ENCODE data around the gene SLC37A1. TPM values are rescaled to one million over a fixed set of nuclear protein-coding genes. Genes with fewer than 3 reads are reported as not detected.
"Not testable (repeated sequence)": the region's sequence is repeated elsewhere in the genome, so short reads cannot be mapped to it uniquely, and the experiment has no call there.

The SLC37A1 gene
- 6.5 TPM for polyA plus RNA-seq (2013, experiment 1 of 4)
- 6.4 TPM for polyA plus RNA-seq (2013, experiment 2 of 4)
- polyA plus RNA-seq (2013, experiment 3 of 4) = 4.0 TPM
- polyA plus RNA-seq (2013, experiment 4 of 4) = 5.3 TPM

GRCh38 chr21:42513151-42513984 lies at the start of gene SLC37A1:
SLC37A1 (plus strand) TSS chr21:42513852; CDS start chr21:42518455, 4,603 bp downstream.
- Histone ChIP-seq H3K9me3 (ENCODE audit: control insufficient read depth, low read length) (no peaks in the 10 kb centered on the region), H3K4me1 (ENCODE audit: control insufficient read depth, insufficient read depth, low read length) (peaks cover 32% of the 10 kb centered on the region), H3K36me3 (ENCODE audit: control insufficient read depth, insufficient read depth, low read length) (no peaks in the 10 kb centered on the region), H3K27me3 (ENCODE audit: control insufficient read depth, insufficient read depth, low read length, poor library complexity, severe bottlenecking) (peaks cover 27% of the 10 kb centered on the region), H3K4me3 (ENCODE audit: insufficient read depth, low read depth, low read length) (peak within 1 kb of the TSS; percentile 56), H3K27ac (ENCODE audit: insufficient read depth, low read depth, low read length, poor library complexity, severe bottlenecking) (no peak within 1 kb of the TSS)
- WGBS, 2 experiments = 11 to 12% methylated on average over 88 of the region's 88 CpGs

DNA sequence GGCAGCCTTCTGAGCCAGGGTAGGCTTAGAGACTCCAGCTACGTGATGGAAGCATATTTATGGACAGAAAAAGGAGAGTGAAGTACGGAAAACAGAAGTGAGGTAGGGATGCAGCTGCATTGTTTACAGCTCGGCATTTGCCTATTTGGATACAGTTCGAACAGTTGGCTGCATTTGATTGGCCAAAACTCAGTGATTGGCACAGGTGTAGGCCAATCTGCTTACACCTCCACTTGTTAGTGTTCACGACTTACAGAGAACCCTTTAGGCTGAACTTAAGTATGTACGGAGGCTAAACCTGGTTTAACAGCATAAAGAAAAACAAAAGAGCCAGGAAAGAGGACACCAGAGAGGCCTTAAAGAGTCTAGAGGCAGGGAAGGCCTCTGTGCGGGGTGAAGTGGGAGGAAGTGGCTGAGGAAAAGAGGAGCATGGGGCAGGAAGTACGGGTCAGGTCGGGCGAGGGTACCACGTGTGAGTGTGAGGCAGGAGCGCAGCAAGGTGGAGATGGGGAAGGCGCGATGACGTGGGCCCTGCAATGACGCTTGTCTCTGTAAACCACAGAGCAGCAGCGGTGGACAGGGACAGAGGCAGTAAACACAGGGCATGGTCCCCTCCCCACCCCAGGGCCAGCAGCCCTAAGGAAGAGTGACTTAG lies 49.7 kb upstream of the SLC37A1 start:
- H3K27me3 ChIP-seq (ENCODE audit: control insufficient read depth, insufficient read depth, low read length, poor library complexity, severe bottlenecking) = no peaks in the 10 kb centered on the region
- H3K4me1 ChIP-seq (ENCODE audit: control insufficient read depth, insufficient read depth, low read length) = peaks cover 17% of the 10 kb centered on the region
- no peak overlapping the region for H3K27ac ChIP-seq (ENCODE audit: insufficient read depth, low read depth, low read length, poor library complexity, severe bottlenecking)
- H3K36me3 ChIP-seq (ENCODE audit: control insufficient read depth, insufficient read depth, low read length) = no peaks in the 10 kb centered on the region
- 93 to 94% methylated on average over 17 of the region's 17 CpGs for WGBS, 2 experiments
- no peak overlapping the region for H3K4me3 ChIP-seq (ENCODE audit: insufficient read depth, low read depth, low read length)
- no peaks in the 10 kb centered on the region for H3K9me3 ChIP-seq (ENCODE audit: control insufficient read depth, low read length)

GRCh38 chr21:42465008-42465802 lies 48.4 kb upstream of the SLC37A1 start:
- Histone ChIP-seq H3K9me3 (ENCODE audit: control insufficient read depth, low read length) (no peaks in the 10 kb centered on the region), H3K36me3 (ENCODE audit: control insufficient read depth, insufficient read depth, low read length) (no peaks in the 10 kb centered on the region), H3K4me3 (ENCODE audit: insufficient read depth, low read depth, low read length) (no peak overlapping the region), H3K4me1 (ENCODE audit: control insufficient read depth, insufficient read depth, low read length) (peaks cover 19% of the 10 kb centered on the region), H3K27me3 (ENCODE audit: control insufficient read depth, insufficient read depth, low read length, poor library complexity, severe bottlenecking) (no peaks in the 10 kb centered on the region), H3K27ac (ENCODE audit: insufficient read depth, low read depth, low read length, poor library complexity, severe bottlenecking) (no peak overlapping the region)
- WGBS, 2 experiments = 76 to 79% methylated on average over 8 of the region's 8 CpGs

DNA sequence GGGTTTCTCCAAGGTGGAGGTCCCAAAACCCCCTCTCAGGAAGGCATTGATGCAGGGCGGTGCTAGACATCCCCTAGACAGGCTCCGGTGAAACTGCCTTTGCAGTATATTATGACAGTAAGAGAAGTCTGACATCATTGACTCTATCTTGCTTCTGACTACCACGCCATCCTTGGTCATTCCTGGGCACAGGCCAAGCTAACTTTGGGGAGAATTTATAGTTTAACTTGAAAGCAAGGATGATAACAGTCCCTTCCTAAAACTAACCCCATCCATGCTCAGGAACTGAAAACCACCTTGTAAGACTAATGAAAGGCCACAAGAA lies 47.9 kb upstream of the SLC37A1 start:
- Histone ChIP-seq H3K27me3 (ENCODE audit: control insufficient read depth, insufficient read depth, low read length, poor library complexity, severe bottlenecking) (no peaks in the 10 kb centered on the region), H3K36me3 (ENCODE audit: control insufficient read depth, insufficient read depth, low read length) (no peaks in the 10 kb centered on the region), H3K27ac (ENCODE audit: insufficient read depth, low read depth, low read length, poor library complexity, severe bottlenecking) (no peak overlapping the region), H3K4me1 (ENCODE audit: control insufficient read depth, insufficient read depth, low read length) (peaks cover 19% of the 10 kb centered on the region), H3K9me3 (ENCODE audit: control insufficient read depth, low read length) (no peaks in the 10 kb centered on the region), H3K4me3 (ENCODE audit: insufficient read depth, low read depth, low read length) (no peak overlapping the region)
- 95 to 99% methylated on average over 3 of the region's 3 CpGs for WGBS, 2 experiments

DNA sequence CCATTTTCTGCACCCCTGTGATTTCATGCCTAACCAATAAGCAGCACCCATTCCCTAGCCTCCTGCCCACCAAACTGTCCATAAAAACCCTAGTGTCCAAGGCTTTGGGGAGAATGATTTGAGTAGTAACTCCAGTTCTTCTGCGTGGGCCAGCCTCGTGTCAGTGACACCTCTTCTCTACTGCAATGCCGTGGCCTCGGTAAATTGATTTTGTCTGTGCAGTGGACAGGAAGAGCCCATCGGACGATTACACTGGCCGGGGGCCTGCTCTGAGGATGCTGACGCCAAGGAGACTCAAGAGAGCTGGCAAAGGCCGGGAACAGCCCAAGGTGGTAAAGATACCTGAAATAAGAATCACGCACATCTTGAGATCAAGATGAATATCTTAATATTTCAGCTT lies 47.0 kb upstream of the SLC37A1 start:
- 94% methylated on average over 10 of the region's 10 CpGs for WGBS, 2 experiments
- Histone ChIP-seq H3K27me3 (ENCODE audit: control insufficient read depth, insufficient read depth, low read length, poor library complexity, severe bottlenecking) (no peaks in the 10 kb centered on the region), H3K27ac (ENCODE audit: insufficient read depth, low read depth, low read length, poor library complexity, severe bottlenecking) (no peak overlapping the region), H3K9me3 (ENCODE audit: control insufficient read depth, low read length) (no peaks in the 10 kb centered on the region), H3K4me3 (ENCODE audit: insufficient read depth, low read depth, low read length) (no peak overlapping the region), H3K4me1 (ENCODE audit: control insufficient read depth, insufficient read depth, low read length) (peaks cover 19% of the 10 kb centered on the region), H3K36me3 (ENCODE audit: control insufficient read depth, insufficient read depth, low read length) (no peaks in the 10 kb centered on the region)

- Histone ChIP-seq H3K27ac (ENCODE audit: insufficient read depth, low read depth, low read length, poor library complexity, severe bottlenecking) (no peak overlapping the region), H3K36me3 (ENCODE audit: control insufficient read depth, insufficient read depth, low read length) (no peaks in the 10 kb centered on the region), H3K9me3 (ENCODE audit: control insufficient read depth, low read length) (no peaks in the 10 kb centered on the region), H3K27me3 (ENCODE audit: control insufficient read depth, insufficient read depth, low read length, poor library complexity, severe bottlenecking) (no peaks in the 10 kb centered on the region), H3K4me3 (ENCODE audit: insufficient read depth, low read depth, low read length) (no peak overlapping the region), H3K4me1 (ENCODE audit: control insufficient read depth, insufficient read depth, low read length) (peaks cover 18% of the 10 kb centered on the region)
- 60 to 63% methylated on average over 12 of the region's 12 CpGs for WGBS, 2 experiments
Measured at GRCh38 chr21:42467140-42467983, 46.3 kb upstream of the SLC37A1 start.

- Histone ChIP-seq H3K9me3 (ENCODE audit: control insufficient read depth, low read length) (no peaks in the 10 kb centered on the region), H3K36me3 (ENCODE audit: control insufficient read depth, insufficient read depth, low read length) (no peaks in the 10 kb centered on the region), H3K4me3 (ENCODE audit: insufficient read depth, low read depth, low read length) (no peak overlapping the region), H3K27ac (ENCODE audit: insufficient read depth, low read depth, low read length, poor library complexity, severe bottlenecking) (no peak overlapping the region), H3K4me1 (ENCODE audit: control insufficient read depth, insufficient read depth, low read length) (peaks cover 13% of the 10 kb centered on the region), H3K27me3 (ENCODE audit: control insufficient read depth, insufficient read depth, low read length, poor library complexity, severe bottlenecking) (no peaks in the 10 kb centered on the region)
- WGBS, 2 experiments = 84 to 88% methylated on average over 6 of the region's 6 CpGs
Measured at GRCh38 chr21:42468491-42469131, 45.0 kb upstream of the SLC37A1 start.

GRCh38 chr21:42469272-42469671 lies 44.4 kb upstream of the SLC37A1 start:
- H3K27ac ChIP-seq (ENCODE audit: insufficient read depth, low read depth, low read length, poor library complexity, severe bottlenecking) = no peak overlapping the region
- WGBS, 2 experiments = 95% methylated on average over 2 of the region's 2 CpGs
- no peaks in the 10 kb centered on the region for H3K36me3 ChIP-seq (ENCODE audit: control insufficient read depth, insufficient read depth, low read length)
- peaks cover 13% of the 10 kb centered on the region for H3K4me1 ChIP-seq (ENCODE audit: control insufficient read depth, insufficient read depth, low read length)
- no peak overlapping the region for H3K4me3 ChIP-seq (ENCODE audit: insufficient read depth, low read depth, low read length)
- no peaks in the 10 kb centered on the region for H3K27me3 ChIP-seq (ENCODE audit: control insufficient read depth, insufficient read depth, low read length, poor library complexity, severe bottlenecking)
- H3K9me3 ChIP-seq (ENCODE audit: control insufficient read depth, low read length) = no peaks in the 10 kb centered on the region

GRCh38 chr21:42469726-42470125 lies 43.9 kb upstream of the SLC37A1 start:
- peaks cover 13% of the 10 kb centered on the region for H3K4me1 ChIP-seq (ENCODE audit: control insufficient read depth, insufficient read depth, low read length)
- not testable (repeated sequence) for H3K27ac ChIP-seq (ENCODE audit: insufficient read depth, low read depth, low read length, poor library complexity, severe bottlenecking); H3K27me3 ChIP-seq (ENCODE audit: control insufficient read depth, insufficient read depth, low read length, poor library complexity, severe bottlenecking); H3K36me3 ChIP-seq (ENCODE audit: control insufficient read depth, insufficient read depth, low read length); H3K4me3 ChIP-seq (ENCODE audit: insufficient read depth, low read depth, low read length); H3K9me3 ChIP-seq (ENCODE audit: control insufficient read depth, low read length)
- 90 to 97% methylated on average over 4 of the region's 4 CpGs for WGBS, 2 experiments

All from ectodermal cell (in vitro differentiated cells).